K562 (cell line): ENCODE data around the gene IGSF9. TPM values are rescaled to one million over a fixed set of nuclear protein-coding genes. Genes with fewer than 3 reads are reported as not detected.

Source experiments
- ATAC-seq: fragments of 200-7000 bp; cut with Tn5 transposase; 3 replicates; pipeline ENCODE4 v1.9.1; 2020; ENCODE audit warnings: moderate library complexity
- BruUV-seq: library from RNA; stranded (reverse); fragments of 400-500 nt; replicated peaks from 2 replicates; lab custom pipeline; 2021; lab: Mats Ljungman, UMichigan
- CTCF ChIA-PET: fragments of 300-600 bp; formaldehyde crosslinking; extraction: SDS; loops from one replicate; lab custom pipeline; 2021; ENCODE audit warnings: low intra/inter-chr PET ratio; lab: Yijun Ruan, JAX
- POLR2A ChIA-PET: fragments of 300-600, 350-650 bp; sonication (Branson Sonifier 250); formaldehyde crosslinking; extraction: SDS; loops from one replicate; lab custom pipeline; 2021; ENCODE audit warnings: antibody characterized with exemption, inconsistent platforms; lab: Yijun Ruan, JAX
- DNase-seq, 4 experiments: peaks; one replicate each; pipeline versions ENCODE4 v3.0.0 to v3.0.0-alpha.2; 2011 to 2018; ENCODE audit warnings: low spot score in 3 of 4, mixed read lengths in 3 of 4; ENCODE audit errors: extremely low read depth in 1 of 4
- FAIRE-seq: peaks from 2 replicates; lab custom pipeline; 2011; peaks lifted over from hg19 to GRCh38; lab: Jason Lieb, UNC
- H2AFZ ChIP-seq: 2 replicates; pipeline ENCODE4 v1.6.0; 2011; ENCODE audit warnings: low read depth, low read length, control low read depth, inconsistent platforms
- H3K27ac ChIP-seq: fragments of 200-600 bp; 3 replicates; pipeline ENCODE4 v1.8.0; 2011; ENCODE audit warnings: low read depth, mild to moderate bottlenecking, control low read depth, inconsistent platforms, low read length, moderate library complexity, mixed read lengths; ENCODE audit errors: extremely low read depth
- H3K27me3 ChIP-seq, 2 experiments: fragments of 300-600 bp in 1 of 2; 2 replicates in 1 of 2; 3 replicates in 1 of 2; pipeline versions ENCODE4 v1.6.0 to v1.8.0; 2011; ENCODE audit warnings: inconsistent platforms in 2 of 2, low read length in 2 of 2, mild to moderate bottlenecking in 1 of 2, mixed read lengths in 1 of 2, moderate library complexity in 1 of 2; ENCODE audit not compliant: control insufficient read depth in 2 of 2, insufficient read depth in 2 of 2
- H3K36me3 ChIP-seq: fragments of 300-600 bp; 3 replicates; pipeline ENCODE4 v1.8.0; 2011; ENCODE audit warnings: mild to moderate bottlenecking, low read length, inconsistent platforms; ENCODE audit not compliant: control insufficient read depth, insufficient read depth
- H3K4me1 ChIP-seq, 2 experiments: fragments of 200-600 bp in 1 of 2; replicated peaks in 1 of 2; 2 replicates in 1 of 2; 3 replicates in 1 of 2; pipeline versions ENCODE4 v1.5.1 to v1.8.0; 2011; ENCODE audit warnings: inconsistent platforms in 2 of 2, low read length in 2 of 2, mild to moderate bottlenecking in 1 of 2, mixed read lengths in 1 of 2, moderate library complexity in 1 of 2; ENCODE audit not compliant: control insufficient read depth in 2 of 2, insufficient read depth in 2 of 2
- H3K4me2 ChIP-seq: 2 replicates; pipeline ENCODE4 v1.6.1; 2011; ENCODE audit warnings: low read length, control low read depth, inconsistent platforms, mixed read lengths; ENCODE audit not compliant: insufficient read depth
- H3K4me3 ChIP-seq: fragments of 200-600 bp; sonication (generic), shearing (Covaris generic); 2 replicates; pipeline ENCODE4 v1.5.1; 2016; ENCODE audit warnings: control low read depth, inconsistent platforms
- H3K79me2 ChIP-seq: fragments of 200-600 bp; 3 replicates; pipeline ENCODE4 v1.8.0; 2011; ENCODE audit warnings: low read length, inconsistent platforms; ENCODE audit not compliant: control insufficient read depth, insufficient read depth
- H3K9ac ChIP-seq, 2 experiments: 2 replicates each; pipeline versions ENCODE4 v1.6.0 to v1.6.1; 2011; ENCODE audit warnings: low read depth in 2 of 2, low read length in 2 of 2, control low read depth in 1 of 2, inconsistent platforms in 1 of 2, mild to moderate bottlenecking in 1 of 2, mixed read lengths in 1 of 2; ENCODE audit not compliant: insufficient read depth in 1 of 2
- H3K9me1 ChIP-seq: one replicate; pipeline ENCODE4 v1.6.0; 2011; ENCODE audit warnings: inconsistent platforms, mild to moderate bottlenecking, low read length, moderate library complexity; ENCODE audit not compliant: control insufficient read depth, insufficient read depth
- H3K9me3 ChIP-seq: replicated peaks from 2 replicates; pipeline ENCODE4 v1.5.1; 2011; ENCODE audit warnings: low read depth, low read length, inconsistent platforms; ENCODE audit not compliant: control insufficient read depth, insufficient read depth
- H4K20me1 ChIP-seq: replicated peaks from 2 replicates; pipeline ENCODE4 v1.6.1; 2011; ENCODE audit warnings: low read length, inconsistent platforms, mixed read lengths; ENCODE audit not compliant: control insufficient read depth, insufficient read depth
- ELF4 ChIP-seq: fragments of 450-650 bp; formaldehyde crosslinking; IDR thresholded peaks from 2 replicates; pipeline ENCODE4 v1.4.0; 2022; ENCODE audit warnings: missing genetic modification characterization
- HDAC3 ChIP-seq: fragments of 450-650 bp; IDR thresholded peaks from 2 replicates; pipeline ENCODE4 v1.6.1; 2018; ENCODE audit warnings: borderline replicate concordance, mild to moderate bottlenecking, moderate library complexity; ENCODE audit not compliant: partially characterized antibody
- NFRKB ChIP-seq: fragments of 450-650 bp; IDR thresholded peaks from 2 replicates; pipeline ENCODE4 v1.6.1; 2016; ENCODE audit warnings: low read depth
- POLR3A ChIP-seq: IDR thresholded peaks from 2 replicates; pipeline ENCODE4 v1.6.1; 2011; ENCODE audit warnings: borderline replicate concordance, mild to moderate bottlenecking, moderate library complexity; ENCODE audit not compliant: insufficient read length, insufficient read depth; ENCODE audit errors: extremely low read depth
- RCOR1 ChIP-seq, 2 experiments: IDR thresholded peaks; 2 replicates each; pipeline ENCODE4 v1.6.1; 2012; ENCODE audit warnings: low read depth in 2 of 2, low read length in 2 of 2, borderline replicate concordance in 1 of 2, improper control_type of control experiment in 1 of 2
- WGBS: fragments of 100-300 bp; shearing (Covaris generic); methylation state at CpG from one replicate; pipeline ENCODE4 v1.1.6; 2016; ENCODE audit warnings: low coverage, mixed read lengths; ENCODE audit not compliant: insufficient coverage; ENCODE audit errors: missing lambda C conversion rate; 5-methylcytosine and 5-hydroxymethylcytosine counted together
- in situ Hi-C: fragments of 300-500 bp; cut with MboI; formaldehyde crosslinking; loops from 4 replicates; pipeline ENCODE4 v1.15.0; 2018; ENCODE audit warnings: inconsistent platforms, mixed read lengths
- intact Hi-C: fragments of 100-400 bp; cut with micrococcal nuclease; formaldehyde crosslinking; loops from 2 replicates; pipeline ENCODE4 v1.14.2; 2022
- polyA plus RNA-seq, 8 experiments: library from polyadenylated mRNA; depleted of rRNA in 4 of 8; stranded (reverse) in 5 of 8; unstranded in 3 of 8; fragments of >200 nt; fragmentation: Nextera tagmentation in 2 of 8; fragmentation: Illumina TruSeq in 1 of 8; extraction: Ambion mirVana in 2 of 8; extraction: Trizol in 1 of 8; gene quantifications; 2 replicates each; pipeline versions ENCODE4 v1.2.1 to v1.2.3, GENCODE V29; 2011 to 2014; ENCODE audit warnings: inconsistent platforms in 1 of 8, missing spikeins in 1 of 8
- total RNA-seq, 7 experiments: library from RNA; depleted of rRNA in 6 of 7; stranded (reverse); fragments of >200 nt in 6 of 7; fragmentation: Illumina TruSeq in 2 of 7; extraction: Trizol in 2 of 7; gene quantifications; 2 replicates each; pipeline versions ENCODE4 v1.2.1 to v1.2.3, GENCODE V29; 2011 to 2021; ENCODE audit warnings: low replicate concordance in 1 of 7

IGSF9 gene
- total and polyA plus RNA-seq, 9 of the 15 experiments (the other 6 are each of a cell fraction or from before 2014, with no cell fraction given), result 0.03 to 0.29 (median 0.07) TPM; not detected in 1

DNA sequence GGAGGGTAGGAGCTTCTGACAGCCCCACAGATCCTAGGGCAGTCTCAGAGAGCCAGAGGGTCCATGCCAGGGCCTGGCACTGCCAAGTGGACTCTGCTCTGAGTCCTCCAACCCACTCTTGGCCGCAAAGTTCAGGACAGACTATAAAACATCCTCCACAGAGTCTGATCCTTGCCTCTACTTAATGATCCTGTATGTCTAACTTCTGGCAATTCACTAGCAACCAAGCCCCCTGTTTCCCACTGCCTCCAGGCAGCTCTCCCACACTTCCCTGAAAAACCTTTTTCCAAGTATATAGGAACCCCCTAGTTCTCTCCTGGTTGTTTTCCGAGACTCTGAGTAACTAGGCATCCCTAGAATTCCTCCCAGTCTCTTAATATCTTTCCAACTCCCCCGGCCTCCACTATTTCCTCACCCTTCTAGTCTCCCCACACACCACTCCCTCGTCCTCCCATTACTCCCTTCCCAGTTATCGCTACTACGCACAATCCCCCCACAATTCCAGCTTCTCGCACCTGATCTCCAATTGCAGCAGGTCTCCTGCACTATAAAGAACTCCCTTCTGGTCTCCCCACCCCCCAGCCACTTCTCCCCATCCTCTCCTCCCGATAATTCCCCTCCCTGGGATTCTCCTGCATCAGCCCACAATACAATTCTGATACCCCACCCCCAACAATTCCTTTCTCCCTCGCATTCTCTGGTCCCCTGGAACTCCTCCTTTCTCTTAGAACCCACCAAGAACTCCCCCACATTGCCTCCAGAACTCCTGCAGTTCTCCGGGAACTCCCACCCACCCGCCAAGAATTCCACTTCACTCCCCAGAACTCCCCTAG, 574 bp downstream of the IGSF9 start:
- Histone ChIP-seq H3K27me3 (peaks cover 0 to 39% of the 10 kb centered on the region in 2 experiments; a peak in 4 of 5 replicates), H3K4me1 (peaks cover 5 to 13% of the 10 kb centered on the region in 2 experiments; a peak in 3 of 5 replicates), H3K9ac (peak overlapping the region in 1 of 2 experiments; percentile 93; a peak in 1 of 4 replicates), H3K9me3 (no peaks in the 10 kb centered on the region), H4K20me1 (0 out of 2 replicates have a peak, but pooled peaks cover 3% of the 10 kb centered on the region), H3K4me3 (peak overlapping the region; percentile 36), H3K4me2 (peak overlapping the region; percentile 68), H3K27ac (no peak overlapping the region), H3K9me1 (no peaks in the 10 kb centered on the region), H2AFZ (peak overlapping the region; percentile 96), H3K36me3 (no peaks in the 10 kb centered on the region), H3K79me2 (no peaks in the 10 kb centered on the region)
- BruUV-seq, result no TSS peak
- in situ Hi-C loops (no loop called here), intact Hi-C loops (loop anchor here (5.0 kb wide), 1 partner anchor 163 kb away; the partner anchor contains the start of gene DUSP23)
- WGBS, result 34% methylated on average over 11 of the region's 11 CpGs
- CTCF ChIA-PET, result interaction anchor here (1.1 to 1.3 kb wide), 2 partner anchors 146 to 164 kb away, joined by 3 to 5 read pairs; partner anchors contain the start of gene DUSP23
- POLR2A ChIA-PET, result interaction anchor here (1.1 kb wide), 1 partner anchor 11 kb away, joined by 5 read pairs; no protein-coding TSS in a partner anchor
- TF ChIP-seq HDAC3, result no peak
- TF ChIP-seq ELF4 (CRISPR knock-in tag), result no peak
- TF ChIP-seq POLR3A, result no peak
- no peak for TF ChIP-seq RCOR1 (IDR thresholded peaks at IDR 0.05; ENCODE audit: borderline replicate concordance in 1 of 2, low read depth in 2 of 2, low read length in 2 of 2)
- no peak for TF ChIP-seq NFRKB
- ATAC-seq, result no peak
- no peak for FAIRE-seq
- no peak for DNase-seq
